Epithelial cell of proximal tubule (primary cell): Measurements from ENCODE around the gene TLDC2. TPM values are rescaled to one million over a fixed set of nuclear protein-coding genes. Genes with fewer than 3 reads are reported as not detected.
"Not testable (repeated sequence)": the region's sequence is repeated elsewhere in the genome, so short reads cannot be mapped to it uniquely, and the experiment has no call there.

ENCODE experiments used
- DNase-seq: peaks from one replicate; pipeline ENCODE4 v3.0.0-alpha.2; 2011; ENCODE audit warnings: low read depth
- H3K4me3 ChIP-seq: 2 replicates; pipeline ENCODE4 v1.5.1; 2011; ENCODE audit warnings: low read depth, mild to moderate bottlenecking, low read length
- CTCF ChIP-seq: conservative IDR thresholded peaks from 2 replicates; pipeline ENCODE4 v1.5.1; 2012; ENCODE audit warnings: low read depth, mild to moderate bottlenecking, low read length
- total RNA-seq: library from RNA; depleted of rRNA; stranded (reverse); fragments of >200 nt; gene quantifications from 2 replicates; pipeline ENCODE4 v1.2.3, GENCODE V29; 2015

TLDC2 gene
- total RNA-seq, 1 donor from 2014 or later, result 0.17 TPM

- no peak for TF ChIP-seq CTCF
- DNase-seq, result no peak
- H3K4me3 ChIP-seq, result no peak overlapping the region
Measured at GRCh38 chr20:36927704-36928103, 51.8 kb downstream of the TLDC2 start.

DNA sequence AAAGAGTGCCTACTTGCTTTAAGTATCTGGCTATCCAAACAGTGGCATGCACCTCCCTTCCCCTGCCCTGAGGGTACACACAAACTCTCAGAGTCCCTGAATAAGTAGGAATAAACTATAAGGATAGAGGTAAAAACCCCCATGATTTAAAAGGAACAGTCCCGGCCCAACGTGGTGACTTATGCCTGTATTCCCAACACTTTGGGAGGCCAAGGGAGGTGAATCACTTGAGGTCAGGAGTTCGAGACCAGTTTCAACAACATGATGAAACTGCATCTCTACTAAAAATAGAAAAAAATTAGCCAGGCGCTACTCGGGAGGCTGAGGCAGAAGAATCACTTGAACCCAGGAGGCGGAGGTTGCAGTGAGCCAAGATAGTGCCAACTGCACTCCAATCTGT is 53.4 kb downstream of the TLDC2 start:
- H3K4me3 ChIP-seq, result no peak overlapping the region
- no peak for TF ChIP-seq CTCF
- DNase-seq, result no peak

DNA sequence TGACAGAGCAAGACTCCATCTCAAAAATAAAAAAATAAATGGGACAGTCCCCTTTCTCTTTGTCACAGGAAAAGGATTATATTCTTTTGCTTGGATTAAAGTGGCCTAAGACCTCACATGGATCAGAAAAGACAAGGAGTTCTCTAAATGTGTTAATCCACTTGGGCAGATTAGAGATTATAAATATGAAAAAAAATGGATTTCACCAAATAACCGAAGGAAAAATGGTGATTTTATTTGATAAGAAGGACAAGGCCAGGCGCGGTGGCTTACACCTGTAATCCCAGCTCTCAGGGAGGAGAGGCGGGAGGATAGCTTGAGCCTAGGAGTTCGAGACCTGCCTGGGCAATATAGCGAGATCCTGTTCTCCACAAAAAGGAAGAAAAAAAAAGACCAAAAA is 53.8 kb downstream of the TLDC2 start:
- no peak for TF ChIP-seq CTCF
- no peak overlapping the region for H3K4me3 ChIP-seq
- no peak for DNase-seq

DNA sequence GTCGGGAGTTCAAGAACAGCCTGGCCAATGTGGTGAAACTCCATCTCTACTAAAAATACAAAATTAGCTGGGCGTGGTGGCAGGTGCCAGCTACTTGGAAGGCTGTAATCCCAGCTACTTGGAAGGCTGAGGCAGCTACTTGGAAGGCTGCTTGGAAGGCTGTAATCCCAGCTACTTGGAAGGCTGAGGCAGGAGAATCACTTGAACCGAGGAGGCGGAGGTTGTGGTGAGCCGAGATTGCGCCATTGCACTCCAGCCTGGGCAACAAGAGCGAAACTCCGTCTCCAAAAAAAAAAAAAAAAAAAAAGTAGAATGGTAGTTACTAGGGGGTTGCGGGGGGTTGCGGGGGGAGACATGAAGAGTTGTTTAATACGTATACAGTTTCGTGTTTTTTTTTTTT is 56.1 kb downstream of the TLDC2 start:
- DNase-seq, result not testable (repeated sequence)

GRCh38 chr20:36932476-36933426 is 56.8 kb downstream of the TLDC2 start:
- DNase-seq, result no peak
- H3K4me3 ChIP-seq, result no peak overlapping the region

More for the DNA sequence above, 56.1 kb downstream of the TLDC2 start:
- H3K4me3 ChIP-seq, result not testable (repeated sequence)

GRCh38 chr20:36933571-36933970 is 57.6 kb downstream of the TLDC2 start:
- not testable (repeated sequence) for DNase-seq

More at GRCh38 chr20:36932476-36933426, 56.8 kb downstream of the TLDC2 start:
- no peak for TF ChIP-seq CTCF

DNA sequence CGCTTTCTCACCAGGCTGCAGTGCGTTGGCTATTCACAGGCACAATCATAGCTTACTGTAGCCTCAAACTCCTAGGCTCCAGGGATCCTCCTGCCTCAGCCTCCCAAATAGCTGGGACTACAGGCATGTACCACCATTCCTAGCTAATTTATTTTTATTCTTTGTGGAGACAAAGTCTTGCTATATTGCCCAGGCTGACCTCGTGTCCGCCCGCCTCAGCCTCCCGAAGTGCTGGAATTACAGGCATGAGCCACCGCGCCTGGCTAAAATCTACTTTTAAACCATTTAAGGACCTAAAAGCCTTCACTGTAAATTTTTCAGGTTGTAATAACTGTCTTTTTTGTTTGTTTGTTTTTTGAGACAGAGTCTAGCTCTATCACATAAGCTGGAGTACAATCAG is 60.4 kb downstream of the TLDC2 start:
- no peak for DNase-seq
- TF ChIP-seq CTCF, result no peak

More at GRCh38 chr20:36933571-36933970, 57.6 kb downstream of the TLDC2 start:
- H3K4me3 ChIP-seq, result not testable (repeated sequence)

GRCh38 chr20:36936761-36937401 is 60.9 kb downstream of the TLDC2 start:
- not testable (repeated sequence) for H3K4me3 ChIP-seq, DNase-seq

More for the DNA sequence above, 60.4 kb downstream of the TLDC2 start:
- no peak overlapping the region for H3K4me3 ChIP-seq
